HG02642 (cell line): ENCODE results near the gene EML6.
A peak's percentile ranks its signal among the peaks of the same experiment; 100 is the strongest.
"Not testable (repeated sequence)": the region's sequence is repeated elsewhere in the genome, so short reads cannot be mapped to it uniquely, and the experiment has no call there.

Experiments used
- ATAC-seq: cut with Tn5 transposase; IDR thresholded peaks from one replicate; pipeline ENCODE4 v1.9.1; 2021; ENCODE audit warnings: mild to moderate bottlenecking; ENCODE audit not compliant: unreplicated experiment, poor library complexity

Gene EML6

GRCh38 chr2:54979321-54980044, 256.0 kb downstream of the EML6 start:
- ATAC-seq, result no peak

GRCh38 chr2:54981385-54981784, 257.9 kb downstream of the EML6 start:
- no peak for ATAC-seq

GRCh38 chr2:54983345-54984220, 260.1 kb downstream of the EML6 start:
- ATAC-seq, result no peak

GRCh38 chr2:54984476-54984875, 261.0 kb downstream of the EML6 start:
- no peak for ATAC-seq

- ATAC-seq, result no peak
Observed at GRCh38 chr2:54986264-54986663, 262.8 kb downstream of the EML6 start.

- ATAC-seq, result no peak
Observed at GRCh38 chr2:54988612-54989011, 265.1 kb downstream of the EML6 start.

- ATAC-seq, result not testable (repeated sequence)
Observed at GRCh38 chr2:54990694-54991093, 267.2 kb downstream of the EML6 start.

GRCh38 chr2:54995553-54995952, 272.1 kb downstream of the EML6 start:
- ATAC-seq, result peak; percentile 83

GRCh38 chr2:54997826-54998225, 274.4 kb downstream of the EML6 start:
- ATAC-seq, result no peak

- no peak for ATAC-seq
Observed at GRCh38 chr2:54999182-54999581, 275.7 kb downstream of the EML6 start.

GRCh38 chr2:55000341-55000740, 276.9 kb downstream of the EML6 start:
- ATAC-seq, result no peak

GRCh38 chr2:55001716-55002115, 278.3 kb downstream of the EML6 start:
- no peak for ATAC-seq

- no peak for ATAC-seq
Observed at GRCh38 chr2:55003706-55004639, 280.5 kb downstream of the EML6 start.

- ATAC-seq, result no peak
Observed at GRCh38 chr2:55006306-55006705, 282.8 kb downstream of the EML6 start.

GRCh38 chr2:55009277-55010060, 286.0 kb downstream of the EML6 start:
- ATAC-seq, result peak; percentile 24

- peak; percentile 95 for ATAC-seq
Observed at GRCh38 chr2:55010149-55010591, 286.7 kb downstream of the EML6 start.

- ATAC-seq, result no peak
Observed at GRCh38 chr2:55010915-55011314, 287.5 kb downstream of the EML6 start.

GRCh38 chr2:55011831-55012671, 288.6 kb downstream of the EML6 start:
- ATAC-seq, result no peak
